Gastroesophageal sphincter (tissue), 4 donors: Measurements from ENCODE around the gene ITGAE. TPM values are rescaled to one million over a fixed set of nuclear protein-coding genes. Genes with fewer than 3 reads are reported as not detected.

Experiments
- ATAC-seq: fragments of 150-250 bp; one replicate; pipeline ENCODE4 v1.9.1; 2016; ENCODE audit warnings: mild to moderate bottlenecking, moderate library complexity
- H3K27ac ChIP-seq, 4 donors: fragments of 200-600 bp; sonication (generic) in 3 of 4; 1 replicate in 3 of 4; 2 replicates in 1 of 4; pipeline ENCODE4 v1.5.1; 2016 to 2019
- H3K27me3 ChIP-seq: fragments of 200-600 bp; sonication (generic); one replicate; pipeline ENCODE4 v1.5.1; 2019
- H3K36me3 ChIP-seq, 2 donors: fragments of 200-600 bp; sonication (generic); one replicate each; pipeline ENCODE4 v1.5.1; 2019; ENCODE audit warnings: control low read depth in 1 of 2
- H3K4me1 ChIP-seq, 3 donors: fragments of 200-600 bp; sonication (generic); 1 replicate in 2 of 3; 2 replicates in 1 of 3; pipeline ENCODE4 v1.5.1; 2016 to 2019; ENCODE audit warnings: control low read depth in 2 of 3
- H3K4me3 ChIP-seq, 2 donors: fragments of 200-600 bp; sonication (generic); one replicate each; pipeline ENCODE4 v1.5.1; 2019; ENCODE audit warnings: mild to moderate bottlenecking in 1 of 2, moderate library complexity in 1 of 2
- H3K9me3 ChIP-seq, 3 donors: fragments of 200-600 bp; sonication (generic); one replicate each; pipeline ENCODE4 v1.5.1; 2017 to 2019; ENCODE audit warnings: control low read depth in 2 of 3
- EP300 ChIP-seq: sonication (generic); formaldehyde crosslinking; IDR thresholded peaks from one replicate; pipeline ENCODE4 v1.6.1; 2017; ENCODE audit warnings: antibody characterized with exemption, mild to moderate bottlenecking
- POLR2A ChIP-seq, 2 donors: fragments of 450-650 bp; IDR thresholded peaks; one replicate each; pipeline ENCODE4 v1.6.1; 2017; ENCODE audit warnings: antibody characterized with exemption in 2 of 2, mild to moderate bottlenecking in 2 of 2, moderate library complexity in 1 of 2
- POLR2AphosphoS5 ChIP-seq: sonication (generic); formaldehyde crosslinking; IDR thresholded peaks from one replicate; pipeline ENCODE4 v1.6.1; 2017; ENCODE audit warnings: antibody characterized with exemption
- WGBS, 2 donors: methylation state at CpG; one replicate each; pipeline ENCODE4 v1.1.5; 2018; ENCODE audit warnings: low coverage in 1 of 2; 5-methylcytosine and 5-hydroxymethylcytosine counted together
- total RNA-seq, 4 donors: library from RNA; depleted of rRNA; stranded (reverse); fragments of >200 nt; gene quantifications; one replicate each; pipeline ENCODE4 v1.1.0, GENCODE V29; 2016
- TF ChIP-seq, protein P1 (sequence below), 4 experiments: fragments of 200-600 bp in 2 of 4; fragments of 450-650 bp in 2 of 4; sonication (generic) in 1 of 4; IDR thresholded peaks; one replicate each; pipeline ENCODE4 v1.5.1; 2017 to 2019; ENCODE audit warnings: antibody characterized with exemption in 4 of 4, mild to moderate bottlenecking in 2 of 4, moderate library complexity in 2 of 4

Gene ITGAE
- total RNA-seq, 4 donors from 2014 or later, result 20.3 to 35.2 (median 21.7) TPM

DNA sequence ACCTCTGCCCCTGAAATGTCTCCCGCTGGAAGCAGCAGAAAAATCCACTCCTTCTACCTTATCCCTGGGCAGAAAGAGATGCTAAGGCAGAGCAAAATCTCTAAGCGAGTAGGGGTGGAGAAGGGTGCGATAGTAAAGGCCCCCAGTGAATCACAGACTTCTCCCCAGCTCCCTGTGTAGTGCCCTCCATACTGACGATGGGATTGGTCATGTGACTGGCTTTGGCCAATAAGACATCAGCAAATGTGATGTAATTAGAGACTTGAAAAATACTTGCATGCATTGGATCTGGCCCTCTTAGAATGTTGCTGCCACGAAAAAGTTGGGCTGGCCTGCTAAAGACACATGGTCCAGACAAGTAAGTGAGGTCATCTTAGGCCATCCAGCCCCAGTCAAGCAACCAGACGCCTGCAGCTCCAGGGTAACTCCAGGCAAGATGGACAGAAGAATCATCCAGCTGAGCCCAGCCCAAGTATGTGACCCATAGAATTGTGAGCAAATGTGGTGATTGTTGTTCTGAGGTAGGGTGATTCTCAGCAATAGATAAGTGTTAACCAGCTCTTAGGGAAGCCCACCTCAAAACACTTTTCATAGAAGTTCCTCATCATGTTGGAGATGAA, 41.3 kb downstream of the ITGAE start:
- ATAC-seq, result no peak
- H3K9me3 ChIP-seq, result peaks cover 0 to 14% (median 0%) of the 10 kb centered on the region in 3 donors
- peaks cover 0 to 7% (median 3%) of the 10 kb centered on the region in 3 donors for H3K4me1 ChIP-seq
- no peak overlapping the region for H3K27ac ChIP-seq
- H3K4me3 ChIP-seq, result no peak overlapping the region
- no peak for TF ChIP-seq POLR2A (IDR thresholded peaks at IDR 0.05)
- TF ChIP-seq, protein P1, sequence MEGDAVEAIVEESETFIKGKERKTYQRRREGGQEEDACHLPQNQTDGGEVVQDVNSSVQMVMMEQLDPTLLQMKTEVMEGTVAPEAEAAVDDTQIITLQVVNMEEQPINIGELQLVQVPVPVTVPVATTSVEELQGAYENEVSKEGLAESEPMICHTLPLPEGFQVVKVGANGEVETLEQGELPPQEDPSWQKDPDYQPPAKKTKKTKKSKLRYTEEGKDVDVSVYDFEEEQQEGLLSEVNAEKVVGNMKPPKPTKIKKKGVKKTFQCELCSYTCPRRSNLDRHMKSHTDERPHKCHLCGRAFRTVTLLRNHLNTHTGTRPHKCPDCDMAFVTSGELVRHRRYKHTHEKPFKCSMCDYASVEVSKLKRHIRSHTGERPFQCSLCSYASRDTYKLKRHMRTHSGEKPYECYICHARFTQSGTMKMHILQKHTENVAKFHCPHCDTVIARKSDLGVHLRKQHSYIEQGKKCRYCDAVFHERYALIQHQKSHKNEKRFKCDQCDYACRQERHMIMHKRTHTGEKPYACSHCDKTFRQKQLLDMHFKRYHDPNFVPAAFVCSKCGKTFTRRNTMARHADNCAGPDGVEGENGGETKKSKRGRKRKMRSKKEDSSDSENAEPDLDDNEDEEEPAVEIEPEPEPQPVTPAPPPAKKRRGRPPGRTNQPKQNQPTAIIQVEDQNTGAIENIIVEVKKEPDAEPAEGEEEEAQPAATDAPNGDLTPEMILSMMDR (IDR thresholded peaks at IDR 0.05), result no peak
- no peak for TF ChIP-seq EP300
- no peak for TF ChIP-seq POLR2AphosphoS5
- 74 to 77% methylated on average over 4 of the region's 6 CpGs for WGBS, 2 donors
- H3K36me3 ChIP-seq, result no peaks in the 10 kb centered on the region
- peaks cover 17% of the 10 kb centered on the region for H3K27me3 ChIP-seq

DNA sequence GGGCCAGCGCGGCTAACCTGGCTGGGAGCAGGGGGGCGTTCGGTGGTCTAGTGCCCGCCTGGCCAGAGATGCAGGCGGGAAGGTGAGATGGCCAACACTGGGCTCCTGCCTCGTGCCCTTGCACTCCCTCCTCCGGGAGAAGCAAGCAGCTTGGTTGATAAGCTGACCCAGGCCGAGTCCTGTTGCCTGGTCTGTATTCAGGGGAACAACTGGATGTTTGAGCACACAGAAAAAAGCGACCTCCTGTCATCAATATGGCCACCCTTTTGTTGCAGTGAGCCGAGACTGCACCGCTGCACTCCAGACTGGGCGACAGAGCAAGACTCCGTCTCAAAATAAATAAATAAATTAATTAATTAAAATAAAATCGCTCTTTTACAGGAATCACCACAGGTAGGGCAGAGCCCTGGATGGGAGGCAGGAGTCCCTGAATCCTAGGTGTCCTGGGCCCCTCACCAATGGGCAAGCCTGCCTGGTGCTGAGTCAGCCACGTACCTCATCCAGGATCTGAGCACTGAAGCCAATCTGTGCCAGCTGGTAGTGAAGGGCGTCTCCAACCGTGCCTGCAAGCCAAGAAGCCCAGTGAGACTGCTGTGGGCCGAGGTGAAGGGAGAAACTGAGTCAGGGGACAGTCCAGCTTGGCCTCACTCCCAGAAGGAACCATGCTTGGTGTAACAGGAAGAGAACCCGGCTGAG, 45.5 kb downstream of the ITGAE start:
- Histone ChIP-seq H3K4me1 (peaks cover 0 to 11% (median 3%) of the 10 kb centered on the region in 3 donors), H3K9me3 (peaks cover 0 to 14% (median 0%) of the 10 kb centered on the region in 3 donors), H3K36me3 (no peaks in the 10 kb centered on the region), H3K4me3 (no peak overlapping the region), H3K27me3 (peaks cover 52% of the 10 kb centered on the region), H3K27ac (no peak overlapping the region)
- TF ChIP-seq EP300 (no peak), POLR2A (IDR thresholded peaks at IDR 0.05) (no peak), POLR2AphosphoS5 (no peak)
- TF ChIP-seq, protein P1 (IDR thresholded peaks at IDR 0.05), result no peak
- 74 to 82% methylated on average over 6 of the region's 20 CpGs for whole genome bisulfite sequencing, 2 donors
- ATAC-seq, result no peak

DNA sequence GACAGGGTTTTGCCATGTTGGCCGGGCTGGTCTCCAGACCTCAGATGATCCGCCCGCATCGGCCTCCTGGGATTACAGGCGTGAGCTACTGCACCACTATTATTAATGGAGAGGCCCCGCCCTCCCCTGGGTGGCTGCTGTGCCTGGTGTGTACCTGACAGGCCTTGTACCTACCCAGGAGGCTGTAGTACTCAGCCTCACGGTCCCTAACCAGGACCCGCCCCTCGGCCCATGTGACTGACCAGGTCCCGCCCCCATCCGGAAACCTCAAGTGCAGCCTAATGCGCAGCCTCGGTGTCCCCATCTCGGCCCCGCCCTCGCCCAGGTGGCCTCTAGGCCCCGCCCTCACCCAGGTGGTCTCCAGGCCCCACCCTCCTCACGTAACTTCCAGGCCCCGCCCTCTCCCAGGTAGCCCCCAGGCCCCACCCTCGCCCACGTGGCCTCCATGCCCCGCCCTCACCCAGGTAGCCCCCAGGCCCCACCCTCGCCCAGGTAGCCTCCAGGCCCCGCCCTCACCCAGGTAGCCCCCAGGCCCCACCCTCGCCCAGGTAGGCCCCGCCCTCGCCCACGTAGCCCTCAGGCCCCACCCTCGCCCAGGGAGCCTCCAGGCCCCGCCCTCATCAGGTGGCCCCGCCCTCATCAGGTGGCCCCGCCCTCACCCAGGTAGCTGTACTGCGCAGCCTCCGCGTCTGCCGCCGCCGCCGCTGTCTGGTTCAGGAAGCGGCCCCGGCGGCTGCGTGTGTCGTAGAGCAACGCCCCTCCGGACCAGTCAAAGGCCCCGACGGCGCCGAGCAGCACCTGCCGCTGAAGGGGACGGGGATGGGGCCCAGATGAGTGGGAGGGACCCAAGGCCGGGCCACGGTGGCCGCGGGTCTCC, 46.3 kb downstream of the ITGAE start:
- H3K4me3 ChIP-seq, result no peak overlapping the region
- peaks cover 0 to 11% (median 3%) of the 10 kb centered on the region in 3 donors for H3K4me1 ChIP-seq

DNA sequence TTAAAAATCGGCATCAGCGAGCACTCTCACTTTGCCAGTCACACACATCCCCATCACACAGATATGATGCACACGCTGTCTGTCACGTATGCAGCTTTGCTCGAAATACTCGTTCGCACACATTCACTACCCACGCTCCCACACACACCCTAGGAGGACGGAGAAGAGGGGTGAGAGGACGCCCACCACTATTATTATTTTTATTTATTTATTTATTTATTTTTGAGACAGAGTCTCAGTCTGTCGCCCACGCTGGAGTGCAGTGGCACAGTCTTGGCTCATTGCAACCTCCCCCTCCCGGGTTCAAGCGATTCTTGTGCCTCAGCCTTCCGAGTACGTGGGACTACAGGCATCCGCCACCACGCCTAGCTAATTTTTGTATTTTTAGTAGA, 46.9 kb downstream of the ITGAE start:
- Histone ChIP-seq H3K27me3 (peaks cover 58% of the 10 kb centered on the region), H3K4me1 (peaks cover 0 to 11% (median 3%) of the 10 kb centered on the region in 3 donors), H3K9me3 (peaks cover 0 to 2% (median 0%) of the 10 kb centered on the region in 3 donors), H3K36me3 (no peaks in the 10 kb centered on the region), H3K4me3 (no peak overlapping the region), H3K27ac (no peak overlapping the region)
- no peak for ATAC-seq
- 78 to 86% methylated on average over 11 to 12 of the region's 18 CpGs for WGBS, 2 donors
- TF ChIP-seq POLR2A (IDR thresholded peaks at IDR 0.05) (no peak), EP300 (no peak), POLR2AphosphoS5 (no peak)
- TF ChIP-seq, protein P1 (IDR thresholded peaks at IDR 0.05), result no peak

More for the DNA sequence above, 46.3 kb downstream of the ITGAE start:
- ATAC-seq, result no peak
- H3K27ac ChIP-seq, result no peak overlapping the region
- H3K9me3 ChIP-seq, result peaks cover 0 to 9% (median 0%) of the 10 kb centered on the region in 3 donors
- WGBS, 2 donors, result 15% methylated on average over 8 of the region's 56 CpGs; no CpG with 5 or more reads in 1 of the 2 donors
- H3K27me3 ChIP-seq, result peaks cover 58% of the 10 kb centered on the region
- H3K36me3 ChIP-seq, result no peaks in the 10 kb centered on the region
- TF ChIP-seq POLR2AphosphoS5, result no peak
- no peak for TF ChIP-seq POLR2A (IDR thresholded peaks at IDR 0.05)
- no peak for TF ChIP-seq EP300
- TF ChIP-seq, protein P1 (IDR thresholded peaks at IDR 0.05), result no peak
